ENCODE data around the gene PTGIS.

GRCh38 chr20:49478266-49478665, 89.7 kb downstream of the PTGIS start:
- no peak for TF ChIP-seq POLR2A (IDR thresholded peaks at IDR 0.05; ENCODE audit: low read depth, low read length)
- no peak for TF ChIP-seq MAZ (IDR thresholded peaks at IDR 0.05; ENCODE audit: borderline replicate concordance, low read depth, low read length)
- no peak for TF ChIP-seq USF2 (IDR thresholded peaks at IDR 0.05; ENCODE audit: low read depth, low read length)
- no peak for TF ChIP-seq RFX5 (IDR thresholded peaks at IDR 0.05; ENCODE audit: low read depth, low read length)
- no peak for TF ChIP-seq RAD21 (IDR thresholded peaks at IDR 0.05; ENCODE audit: low read length)
- TF ChIP-seq CEBPB (IDR thresholded peaks at IDR 0.05; ENCODE audit: low read depth, low read length) = no peak
- TF ChIP-seq CTCF (conservative IDR thresholded peaks at IDR 0.05; ENCODE audit: low read depth, low read length) = no peak
- TF ChIP-seq SMC3 (IDR thresholded peaks at IDR 0.05; ENCODE audit: low read depth, low read length) = no peak
- no peak for TF ChIP-seq FOS (IDR thresholded peaks at IDR 0.05; ENCODE audit: low read depth, low read length)
- TF ChIP-seq RCOR1 (IDR thresholded peaks at IDR 0.05; ENCODE audit: insufficient replicate concordance, low read length) = no peak
- no peak for TF ChIP-seq BHLHE40 (IDR thresholded peaks at IDR 0.05; ENCODE audit: low read depth, low read length)
